GM19025 (cell line): ENCODE measurements around the gene TRIP13.
"Not testable (repeated sequence)": the region's sequence is repeated elsewhere in the genome, so short reads cannot be mapped to it uniquely, and the experiment has no call there.

Experiments
- ATAC-seq: cut with Tn5 transposase; IDR thresholded peaks from one replicate; pipeline ENCODE4 v1.9.1; 2021; ENCODE audit warnings: mild to moderate bottlenecking, low read depth, moderate library complexity; ENCODE audit not compliant: unreplicated experiment

Gene TRIP13, protein sequence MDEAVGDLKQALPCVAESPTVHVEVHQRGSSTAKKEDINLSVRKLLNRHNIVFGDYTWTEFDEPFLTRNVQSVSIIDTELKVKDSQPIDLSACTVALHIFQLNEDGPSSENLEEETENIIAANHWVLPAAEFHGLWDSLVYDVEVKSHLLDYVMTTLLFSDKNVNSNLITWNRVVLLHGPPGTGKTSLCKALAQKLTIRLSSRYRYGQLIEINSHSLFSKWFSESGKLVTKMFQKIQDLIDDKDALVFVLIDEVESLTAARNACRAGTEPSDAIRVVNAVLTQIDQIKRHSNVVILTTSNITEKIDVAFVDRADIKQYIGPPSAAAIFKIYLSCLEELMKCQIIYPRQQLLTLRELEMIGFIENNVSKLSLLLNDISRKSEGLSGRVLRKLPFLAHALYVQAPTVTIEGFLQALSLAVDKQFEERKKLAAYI

DNA sequence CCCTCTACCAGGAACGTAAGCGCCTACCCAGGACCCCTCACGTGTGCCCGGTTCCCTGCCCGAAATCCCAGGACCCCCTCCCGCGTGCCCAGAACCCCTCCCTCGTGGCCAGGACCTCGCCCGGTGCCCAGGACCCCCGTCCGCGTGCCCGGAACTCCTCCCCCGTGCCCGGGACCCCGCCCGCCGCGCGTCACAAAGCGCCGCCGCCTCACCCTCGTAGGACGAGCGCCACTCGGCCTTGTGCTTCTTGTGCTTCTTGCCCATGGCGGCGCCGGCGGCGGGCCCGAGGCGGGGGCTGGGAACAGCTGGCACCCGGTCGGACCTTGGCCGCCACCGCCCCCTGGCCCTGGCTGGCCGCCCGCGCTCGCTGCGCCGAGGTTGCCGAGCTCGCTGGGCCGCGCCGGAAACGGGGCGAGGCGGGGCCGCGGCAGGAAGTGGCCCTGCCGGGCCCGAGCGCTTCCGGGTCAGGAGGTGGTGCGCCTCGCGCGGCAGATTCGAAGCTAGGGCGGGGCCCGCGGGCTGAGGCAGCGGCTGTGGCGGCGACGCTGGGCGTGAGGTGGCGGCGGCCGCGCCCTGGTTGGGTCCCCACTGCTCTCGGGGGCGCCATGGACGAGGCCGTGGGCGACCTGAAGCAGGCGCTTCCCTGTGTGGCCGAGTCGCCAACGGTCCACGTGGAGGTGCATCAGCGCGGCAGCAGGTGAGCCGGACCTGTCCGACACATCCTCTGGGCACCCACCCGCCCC lies at the start of gene TRIP13, which contains the start of gene BRD9:
Gene TRIP13, plus strand, starts transcription at position 491 of the 743 bp plus-strand sequence. Its CDS starts 115 bp downstream, at position 606.
Gene BRD9, minus strand, starts transcription at position 408 of the 743 bp plus-strand sequence. Its CDS starts 144 bp downstream, at position 264.
- peak; percentile 98 for ATAC-seq

DNA sequence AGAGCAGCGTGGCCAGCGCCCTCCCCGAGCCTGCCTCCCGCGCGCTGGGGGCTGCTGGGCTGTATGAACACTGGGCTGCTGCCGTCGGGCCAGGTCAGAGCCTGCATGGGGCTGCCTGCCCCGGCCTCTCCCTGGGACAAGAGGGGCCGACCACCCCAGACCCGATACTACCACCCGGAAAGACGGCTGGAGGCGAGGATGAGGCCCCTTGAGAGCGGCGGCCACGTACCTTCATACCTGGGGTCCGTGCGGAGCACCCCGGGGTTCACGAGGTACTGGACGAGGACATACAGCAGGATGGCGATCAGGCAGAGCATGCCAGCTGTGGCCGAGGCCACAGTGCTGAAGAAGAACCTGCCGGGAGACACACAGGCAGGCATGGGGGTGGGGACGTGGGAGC lies 49.3 kb upstream of the TRIP13 start:
- ATAC-seq = not testable (repeated sequence)

DNA sequence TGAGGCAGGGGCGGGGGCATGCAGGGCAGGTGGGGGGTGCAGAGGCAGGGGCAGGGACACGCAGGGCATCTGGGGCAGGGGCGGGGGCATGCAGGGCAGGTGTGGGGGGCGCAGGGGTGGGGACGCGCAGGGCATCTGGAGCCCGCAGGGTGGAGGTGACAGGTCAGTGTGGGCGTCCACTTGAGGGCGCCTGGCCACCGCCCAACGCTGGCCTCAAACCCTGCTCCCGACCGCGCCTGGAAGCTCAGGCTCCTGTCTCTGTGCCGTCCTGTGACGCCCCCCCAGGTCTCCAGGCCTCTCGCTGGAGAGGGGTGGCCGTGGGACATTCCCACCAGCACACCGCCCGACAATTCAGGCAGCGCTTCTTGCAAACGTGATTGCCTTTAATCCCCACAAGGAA lies 48.8 kb upstream of the TRIP13 start:
- ATAC-seq = not testable (repeated sequence)

DNA sequence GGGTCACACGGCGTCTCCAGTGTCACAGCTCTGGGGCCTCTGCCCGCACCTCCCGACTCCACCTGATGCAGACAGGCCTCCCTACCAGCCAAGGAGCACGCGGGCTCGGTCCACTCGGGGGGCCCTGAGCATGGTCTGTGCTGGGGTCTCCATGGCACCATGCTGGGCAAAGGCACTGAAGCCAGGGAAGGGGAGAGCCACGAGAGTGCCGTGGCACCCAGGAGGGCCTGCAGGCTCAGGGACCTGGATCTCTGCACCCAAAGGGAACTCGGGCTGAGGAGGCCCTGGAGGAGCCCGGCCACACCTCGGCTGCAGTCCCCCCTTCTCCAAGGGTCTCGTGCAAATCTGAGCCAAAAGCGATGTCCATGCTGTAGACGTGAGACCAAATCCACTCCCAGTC lies 48.3 kb upstream of the TRIP13 start:
- not testable (repeated sequence) for ATAC-seq

DNA sequence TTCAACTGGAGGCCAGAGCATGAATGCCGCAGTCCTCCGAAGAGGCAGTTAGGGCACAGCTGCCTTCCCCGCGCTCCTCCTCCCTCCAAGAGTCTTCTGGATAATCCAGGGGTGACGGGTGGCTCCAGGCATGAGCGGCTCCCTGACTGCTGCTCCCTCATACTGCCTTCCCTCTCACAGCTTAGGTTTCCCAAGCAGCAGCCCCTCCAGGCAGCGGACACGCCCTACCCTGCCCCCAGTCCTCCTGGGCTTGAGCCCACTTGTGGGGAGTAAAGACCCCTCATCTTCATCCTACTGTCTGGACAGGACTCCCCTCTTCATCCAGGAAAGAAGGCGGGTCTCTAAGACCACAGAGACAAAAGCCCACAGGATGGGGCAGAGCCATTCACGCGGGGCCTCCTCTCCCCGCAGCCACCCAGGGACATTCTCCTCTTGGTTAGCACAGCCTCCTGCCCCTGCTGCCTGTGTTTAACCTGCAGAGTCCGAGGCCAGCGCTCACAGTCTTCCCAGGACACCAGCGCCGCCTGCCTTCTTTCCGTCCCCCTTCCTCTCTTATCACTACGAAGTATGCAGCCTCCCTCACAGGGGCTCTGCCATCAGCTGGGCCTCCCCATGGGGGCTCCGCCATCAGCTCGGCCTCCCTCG lies 47.5 kb upstream of the TRIP13 start:
- ATAC-seq = not testable (repeated sequence)

DNA sequence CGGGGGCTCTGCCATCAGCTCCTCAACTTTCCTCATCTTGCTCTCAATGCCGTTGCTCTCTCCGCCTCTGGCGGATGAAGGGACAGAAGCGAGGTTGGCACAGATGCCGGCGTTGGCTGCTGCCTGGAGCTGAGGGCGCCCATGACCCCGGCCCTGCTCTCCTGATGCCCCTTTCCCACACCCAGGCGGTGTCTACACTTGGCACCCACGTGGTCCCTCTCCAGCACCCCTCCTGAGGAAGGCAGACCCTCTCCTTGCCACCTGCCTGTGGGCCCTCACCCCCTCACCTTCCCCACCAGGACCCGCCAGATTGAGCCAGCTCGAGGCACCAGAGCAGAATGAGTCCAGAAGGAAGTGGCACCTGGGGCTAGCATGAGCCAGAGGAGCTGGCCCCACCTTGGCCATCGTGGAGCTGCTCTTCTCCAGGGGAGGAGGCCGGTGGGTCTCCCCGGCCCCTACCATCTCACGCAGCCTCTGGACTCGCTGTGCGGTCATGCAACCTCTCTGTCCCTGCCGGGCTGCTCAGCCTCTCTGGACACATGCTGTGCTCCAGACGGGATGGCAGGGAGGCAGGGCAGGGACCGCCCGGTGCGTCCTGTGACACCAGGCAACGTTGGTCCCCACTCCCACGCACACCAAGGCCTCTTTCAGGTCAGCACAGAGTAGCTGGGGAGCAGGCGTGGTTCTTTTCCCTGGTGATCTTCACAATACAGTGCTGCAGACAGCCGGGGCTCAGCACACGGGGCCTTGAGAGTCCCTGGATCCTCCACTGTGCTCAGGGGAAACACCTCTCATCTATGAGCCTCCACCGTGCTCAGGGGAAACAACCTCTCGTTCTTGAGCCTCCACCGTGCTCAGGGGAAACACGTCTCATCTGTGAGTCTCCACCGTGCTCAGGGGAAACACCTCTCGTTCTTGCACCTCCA lies 46.7 kb upstream of the TRIP13 start:
- not testable (repeated sequence) for ATAC-seq

DNA sequence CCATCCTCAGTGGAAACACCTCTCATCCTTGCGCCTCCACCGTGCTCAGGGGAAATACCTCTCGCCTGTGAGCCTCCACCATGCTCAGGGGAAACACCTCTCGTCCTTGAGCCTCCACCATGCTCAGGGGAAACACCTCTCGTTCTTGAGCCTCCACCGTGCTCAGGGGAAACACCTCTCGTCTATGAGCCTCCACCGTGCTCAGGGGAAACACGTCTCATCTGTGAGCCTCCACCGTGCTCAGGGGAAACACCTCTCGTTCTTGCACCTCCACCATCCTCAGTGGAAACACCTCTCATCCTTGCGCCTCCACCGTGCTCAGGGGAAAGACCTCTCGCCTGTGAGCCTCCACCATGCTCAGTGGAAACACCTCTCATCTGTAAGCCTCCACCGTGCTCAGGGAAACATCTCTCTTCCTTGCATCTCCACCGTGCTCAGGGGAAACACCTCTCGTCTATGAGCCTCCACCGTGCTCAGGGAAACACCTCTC lies 46.0 kb upstream of the TRIP13 start:
- peak; percentile 57 for ATAC-seq

DNA sequence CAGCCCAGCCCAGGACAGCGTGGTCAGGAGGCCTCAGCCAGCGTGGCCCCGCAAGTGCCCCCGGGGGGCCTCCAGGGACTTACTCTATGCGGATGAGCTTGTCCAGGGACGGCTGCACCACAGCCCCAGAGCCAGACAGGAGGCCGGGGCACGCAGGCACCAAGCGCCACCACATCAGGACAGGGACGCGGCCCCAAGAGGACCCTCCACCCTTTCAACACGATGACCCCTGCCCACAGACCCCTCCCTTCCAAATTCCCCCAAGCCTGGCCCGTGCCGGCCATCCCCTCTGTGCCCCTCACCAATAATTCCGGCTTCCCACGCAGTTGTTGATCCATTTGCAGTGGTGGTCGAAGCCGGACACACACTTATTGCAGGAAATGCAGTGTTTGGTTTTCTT lies 45.5 kb upstream of the TRIP13 start:
- not testable (repeated sequence) for ATAC-seq

DNA sequence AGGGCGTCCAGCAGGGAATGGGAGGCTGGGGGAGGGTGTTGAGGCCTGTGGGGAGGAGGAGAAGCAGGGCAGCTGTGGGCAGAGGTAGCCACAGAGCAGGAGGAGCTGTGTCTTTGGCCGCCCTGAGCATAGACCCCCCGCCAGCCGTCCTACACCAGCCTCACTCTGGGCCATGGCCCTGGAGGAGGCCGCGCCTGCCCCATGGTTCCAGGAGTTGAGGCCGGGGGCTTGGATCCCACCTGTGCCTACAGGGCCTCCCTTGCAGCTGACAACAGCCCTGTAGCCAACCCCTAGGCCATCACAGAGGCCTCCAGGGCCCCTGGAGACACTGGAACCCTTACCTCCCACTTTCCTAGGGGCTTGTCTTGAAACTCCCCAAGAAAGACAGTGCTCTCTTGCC lies 44.9 kb upstream of the TRIP13 start:
- ATAC-seq = not testable (repeated sequence)

DNA sequence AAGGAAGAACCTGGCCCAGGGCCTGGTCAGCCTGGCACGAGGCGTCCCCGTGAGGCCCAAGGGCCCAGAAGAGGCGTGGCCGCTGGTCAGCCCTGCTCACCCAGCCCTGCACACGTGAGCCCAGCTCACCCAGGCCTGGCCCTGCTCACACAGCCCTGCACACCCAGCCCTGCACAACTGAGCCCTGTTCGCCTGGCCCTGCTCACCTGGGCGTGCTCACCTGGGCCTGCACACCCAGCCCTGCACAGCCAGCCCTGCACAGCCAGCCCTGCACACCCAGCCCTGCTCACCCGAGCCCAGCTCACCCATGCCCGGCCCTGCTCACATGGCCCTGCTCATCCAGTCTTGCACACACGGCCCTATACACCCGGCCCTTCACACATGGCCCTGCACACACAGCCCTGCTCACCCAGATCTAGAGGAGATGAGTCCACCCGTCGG lies 44.0 kb upstream of the TRIP13 start:
- no peak for ATAC-seq

DNA sequence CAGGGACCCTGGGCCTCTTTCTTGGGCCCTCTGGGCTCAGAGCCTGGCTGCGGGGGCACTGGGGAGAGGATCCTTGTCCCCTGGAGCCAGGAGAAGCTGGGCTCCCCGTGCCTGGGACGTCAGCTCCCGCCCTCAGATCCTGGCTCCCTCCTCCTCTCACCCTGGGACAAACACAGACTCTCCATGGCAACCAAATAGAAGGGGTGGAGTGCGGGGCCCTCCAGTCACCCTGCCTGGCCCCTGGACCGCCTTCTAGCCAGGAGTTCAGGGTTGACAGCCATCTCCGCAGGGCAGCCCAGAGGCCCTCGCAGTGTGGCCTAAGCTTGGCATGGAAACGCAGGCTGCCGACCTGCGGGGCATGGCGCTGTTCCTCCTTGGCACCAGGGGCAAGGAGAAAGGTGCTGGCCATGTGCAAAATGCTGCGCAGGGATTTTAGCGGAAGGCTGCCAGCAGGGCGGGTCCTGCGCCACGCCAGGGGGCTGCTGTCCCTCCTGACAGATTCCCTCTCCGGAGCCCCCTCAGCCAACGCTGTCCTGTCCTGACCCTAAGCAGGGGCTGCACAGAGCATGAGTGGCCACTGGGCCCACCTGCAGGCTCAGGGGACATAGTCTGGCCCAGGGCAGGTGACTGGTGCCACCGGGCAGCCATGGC lies 42.9 kb upstream of the TRIP13 start:
- no peak for ATAC-seq

DNA sequence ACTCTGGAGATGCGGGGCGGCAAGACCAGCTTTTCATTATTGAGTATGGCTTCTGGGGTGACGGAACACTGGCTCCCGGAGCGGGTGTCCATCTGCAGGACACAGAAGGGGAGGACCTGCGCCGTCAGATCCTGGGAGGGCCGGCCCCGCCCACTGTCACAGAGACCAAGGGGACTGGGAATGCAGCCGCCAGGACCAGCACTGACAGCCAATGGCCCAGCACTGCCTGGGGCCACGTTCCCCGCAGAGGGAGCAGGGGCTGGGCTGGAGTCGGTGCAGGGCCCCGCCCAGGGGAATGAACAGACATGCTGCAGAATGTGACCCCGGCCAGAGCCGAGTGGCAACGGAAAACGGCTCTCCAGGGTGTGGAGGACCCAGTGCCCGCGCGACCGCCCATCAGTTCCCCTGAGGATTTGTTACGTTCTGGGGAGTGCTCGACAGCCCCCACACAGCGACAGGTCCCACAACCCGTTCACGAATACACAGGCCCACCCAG lies 42.1 kb upstream of the TRIP13 start, which contains the start of gene ZDHHC11:
Gene ZDHHC11, minus strand, starts transcription at position 476 of the 496 bp plus-strand sequence. Its CDS starts 384 bp downstream, at position 92.
- ATAC-seq = no peak

DNA sequence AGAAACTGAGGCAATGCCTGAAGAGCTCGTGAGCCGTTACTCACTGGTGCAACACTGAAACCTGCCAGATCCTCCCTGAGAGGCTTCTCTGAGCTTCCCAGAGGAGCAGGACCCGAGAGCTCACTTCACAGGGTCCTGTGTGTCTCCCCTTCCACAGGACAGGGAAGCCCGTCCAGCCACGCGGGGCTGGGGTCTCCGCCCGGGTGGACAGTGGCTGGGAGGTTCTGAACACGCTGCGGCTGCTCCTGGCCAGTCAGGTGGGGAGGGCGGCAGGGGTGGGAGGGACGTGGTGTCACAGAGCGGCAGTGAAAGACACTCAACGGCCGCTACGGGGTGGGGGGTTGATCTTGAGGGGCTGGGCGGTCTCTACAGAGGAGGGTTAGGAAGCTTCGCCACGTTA lies 41.6 kb upstream of the TRIP13 start:
- no peak for ATAC-seq

DNA sequence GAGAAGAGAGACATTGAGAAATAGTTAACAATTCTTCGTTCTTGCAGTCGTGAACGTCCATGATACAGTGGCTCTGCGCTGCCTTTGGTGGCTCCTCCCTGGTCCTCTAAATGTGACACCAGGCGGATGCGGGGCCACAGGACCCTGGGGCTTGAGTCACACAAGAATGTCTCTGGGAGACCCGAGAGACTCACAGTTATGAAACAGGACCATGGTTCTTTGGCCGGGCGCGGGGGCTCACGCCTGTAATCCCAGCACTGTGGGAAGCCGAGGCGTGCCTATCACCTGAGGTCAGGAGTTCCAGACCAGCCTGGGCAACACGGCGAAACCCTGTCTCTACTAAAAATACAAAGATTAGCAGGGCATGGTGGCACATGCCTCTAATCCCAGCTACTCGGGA lies 41.1 kb upstream of the TRIP13 start:
- no peak for ATAC-seq

DNA sequence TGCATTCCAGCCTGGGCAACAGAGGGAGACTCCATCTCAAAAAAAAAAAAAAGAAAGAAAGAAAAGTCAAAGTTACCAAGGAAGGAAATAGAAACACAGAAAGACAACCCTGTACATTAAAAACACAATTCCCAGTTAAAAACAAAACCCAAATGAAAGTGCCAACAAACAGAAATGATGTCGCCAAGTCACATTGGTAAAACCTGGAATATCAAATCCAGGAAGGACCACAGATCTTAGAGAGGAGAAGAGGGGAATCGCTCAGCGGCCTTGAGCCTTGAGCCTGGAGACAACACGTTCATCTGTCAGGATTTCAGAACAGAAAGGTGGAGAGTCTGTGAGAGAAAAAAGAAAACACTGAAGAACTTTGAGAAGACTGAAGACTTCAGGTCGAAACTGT lies 40.7 kb upstream of the TRIP13 start:
- ATAC-seq = no peak

DNA sequence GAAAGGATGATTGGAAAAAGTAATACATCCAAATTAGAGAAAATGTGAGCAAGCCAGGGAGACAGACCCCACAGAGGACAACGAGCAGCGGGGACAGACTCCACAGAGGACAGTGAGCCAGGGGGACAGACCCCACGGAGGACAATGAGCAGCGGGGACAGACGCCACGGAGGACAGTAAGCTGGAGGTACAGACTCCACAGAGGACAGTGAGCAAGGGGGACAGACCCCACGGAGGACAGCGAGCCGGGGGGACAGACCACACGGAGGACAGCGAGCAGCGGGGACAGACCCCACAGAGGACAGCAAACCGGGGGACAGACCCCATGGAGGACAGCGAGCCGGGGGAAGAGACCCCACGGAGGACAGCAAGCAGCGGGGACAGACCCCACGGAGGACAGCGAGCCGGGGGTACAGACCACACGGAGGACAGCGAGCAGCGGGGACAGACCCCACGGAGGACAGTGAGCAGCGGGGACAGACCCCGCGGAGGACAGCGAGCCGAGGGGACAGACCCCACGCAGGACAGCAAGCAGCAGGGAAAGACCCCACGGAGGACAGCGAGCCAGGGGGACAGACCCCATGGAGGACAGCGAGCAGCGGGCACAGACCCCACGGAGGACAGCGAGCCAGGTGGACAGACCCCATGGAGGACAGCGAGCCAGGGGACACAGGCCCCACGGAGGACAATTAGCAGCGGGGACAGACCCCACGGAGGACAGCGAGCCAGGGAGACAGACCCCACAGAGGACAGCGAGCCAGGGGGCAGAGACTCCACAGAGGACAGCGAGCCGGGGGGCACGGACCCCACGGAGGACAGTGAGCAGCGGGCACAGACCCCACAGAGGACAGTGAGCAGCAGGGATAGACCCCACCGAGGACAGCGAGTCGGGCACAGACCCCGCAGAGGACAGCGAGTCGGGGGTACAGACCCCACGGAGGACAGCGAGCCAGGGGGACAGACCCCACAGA lies 40.0 kb upstream of the TRIP13 start:
- ATAC-seq = no peak

DNA sequence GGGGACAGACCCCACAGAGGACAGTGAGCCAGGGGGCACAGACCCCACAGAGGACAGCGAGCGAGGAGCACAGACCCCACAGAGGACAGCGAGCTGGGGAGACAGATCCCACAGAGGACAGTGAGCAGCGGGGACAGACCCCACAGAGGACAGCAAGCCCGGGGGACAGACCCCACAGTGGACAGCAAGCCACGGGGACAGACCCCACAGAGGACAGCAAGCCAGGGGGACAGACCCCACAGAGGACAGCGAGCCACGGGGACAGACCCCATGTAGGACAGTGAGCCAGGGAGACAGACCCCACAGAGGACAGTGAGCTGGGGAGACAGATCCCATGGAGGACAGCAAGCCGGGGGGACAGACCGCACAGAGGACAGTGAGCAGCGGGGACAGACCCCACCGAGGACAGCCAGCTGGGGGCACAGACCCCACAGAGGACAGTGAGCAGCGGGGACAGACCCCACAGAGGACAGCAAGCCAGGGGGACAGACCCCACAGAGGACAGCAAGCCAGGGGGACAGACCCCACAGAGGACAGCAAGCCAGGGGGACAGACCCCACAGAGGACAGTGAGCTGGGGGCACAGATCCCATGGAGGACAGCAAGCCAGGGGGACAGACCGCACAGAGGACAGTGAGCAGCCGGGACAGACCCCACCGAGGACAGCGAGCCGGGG lies 39.1 kb upstream of the TRIP13 start:
- ATAC-seq = not testable (repeated sequence)
